Left lung (tissue), 10 donors: ENCODE data around the gene MICU1. TPM values are rescaled to one million over a fixed set of nuclear protein-coding genes. Genes with fewer than 3 reads are reported as not detected.
"Not testable (repeated sequence)": the region's sequence is repeated elsewhere in the genome, so short reads cannot be mapped to it uniquely, and the experiment has no call there.

Source experiments
- ATAC-seq: fragments of 200-7000 bp; cut with Tn5 transposase; one replicate; pipeline ENCODE4 v1.9.1; 2020; ENCODE audit warnings: moderate library complexity
- DNase-seq, 4 donors: peaks; one replicate each; pipeline ENCODE4 v3.0.0-alpha.2; 2013 to 2020
- H3K27ac ChIP-seq, 2 donors: fragments of 200-600 bp; sonication (generic) in 1 of 2; one replicate each; pipeline versions ENCODE4 v1.5.0 to v1.8.0; 2020 to 2021
- H3K27me3 ChIP-seq, 2 donors: fragments of 200-600 bp; sonication (generic) in 1 of 2; one replicate each; pipeline versions ENCODE4 v1.5.0 to v1.8.0; 2020 to 2021
- H3K36me3 ChIP-seq, 2 donors: fragments of 200-600 bp; sonication (generic) in 1 of 2; one replicate each; pipeline versions ENCODE4 v1.5.0 to v1.8.0; 2020 to 2021
- H3K4me1 ChIP-seq, 2 donors: fragments of 200-600 bp; one replicate each; pipeline ENCODE4 v1.8.0; 2021
- H3K4me3 ChIP-seq, 2 donors: fragments of 200-600 bp; sonication (generic) in 1 of 2; one replicate each; pipeline versions ENCODE4 v1.5.0 to v1.8.0; 2020 to 2021; ENCODE audit warnings: mild to moderate bottlenecking in 1 of 2
- H3K9me3 ChIP-seq, 2 donors: fragments of 200-600 bp; sonication (generic) in 1 of 2; one replicate each; pipeline versions ENCODE4 v1.5.0 to v1.8.0; 2020 to 2021
- CTCF ChIP-seq, 2 donors: fragments of 200-600 bp; sonication (generic) in 1 of 2; IDR thresholded peaks; one replicate each; pipeline versions ENCODE4 v1.5.0 to v1.8.0; 2021; ENCODE audit warnings: antibody characterized with exemption in 2 of 2
- intact Hi-C, 2 donors: fragments of 100-400 bp; cut with DNase I; formaldehyde crosslinking; loops; one replicate each; pipeline versions ENCODE4 v1.11.2 to v1.14.2; 2022
- polyA plus RNA-seq, 6 donors: library from polyadenylated mRNA; unstranded; fragments of 120-200 nt; gene quantifications; one replicate each; pipeline ENCODE4 v1.2.1, GENCODE V29; 2013; ENCODE audit not compliant: insufficient read length in 6 of 6
- total RNA-seq, 2 donors: library from RNA; stranded (reverse); fragmentation: NEBNext Ultra II Directional; extraction: Animal tissue kit (Norgen Biotek cat#: 25700); gene quantifications; one replicate each; pipeline ENCODE4 v1.2.1, GENCODE V29; 2021
- donor health status: DM: no; HTN: yes; CAD: no.
- donor health status: DM: no; HTN: no; CAD: no.

The MICU1 gene
- total and polyA plus RNA-seq, 8 donors: 49.8 to 67.4 (median 56.0) TPM

- Histone ChIP-seq H3K36me3 (peaks cover 0 to 32% of the 10 kb centered on the region in 2 donors), H3K4me3 (no peak overlapping the region), H3K4me1 (peaks cover 0 to 14% of the 10 kb centered on the region in 2 donors), H3K27me3 (no peaks in the 10 kb centered on the region), H3K9me3 (no peaks in the 10 kb centered on the region), H3K27ac (peak overlapping the region in 1 of 2 donors; percentile 70)
- TF ChIP-seq CTCF (IDR thresholded peaks at IDR 0.05): no peak
- intact Hi-C loops: no loop called here
- peak in 1 of 4 donors; percentile 28 for DNase-seq
- peak; percentile 82 for ATAC-seq
Measured at GRCh38 chr10:72552857-72553256, 73.0 kb downstream of the MICU1 start.

GRCh38 chr10:72550239-72550638, 75.6 kb downstream of the MICU1 start:
- ATAC-seq: no peak
- intact Hi-C loops: no loop called here

DNA sequence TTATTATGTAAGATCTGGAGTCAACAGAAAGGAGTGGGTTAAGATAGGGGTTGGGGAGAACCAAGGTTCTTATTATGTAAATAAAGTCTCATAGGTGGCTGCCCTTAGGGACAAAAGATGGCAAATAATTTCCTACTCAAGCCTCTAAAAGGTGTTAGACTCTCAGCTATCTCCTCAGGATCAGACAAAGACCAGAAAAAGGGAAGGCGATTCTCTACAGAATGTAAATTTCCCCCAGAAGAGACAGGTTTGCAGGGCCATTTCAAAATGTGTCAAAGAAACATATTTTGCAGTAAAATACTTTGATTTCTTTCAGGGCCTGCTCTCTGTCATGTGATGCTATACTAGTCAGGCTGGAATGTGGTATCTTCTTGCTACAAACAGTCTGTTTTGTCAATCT, 80.3 kb downstream of the MICU1 start:
- no peak for TF ChIP-seq CTCF (IDR thresholded peaks at IDR 0.05)

More at GRCh38 chr10:72550239-72550638, 75.6 kb downstream of the MICU1 start:
- TF ChIP-seq CTCF (IDR thresholded peaks at IDR 0.05): no peak
- Histone ChIP-seq H3K36me3 (peaks cover 0 to 35% of the 10 kb centered on the region in 2 donors), H3K9me3 (no peaks in the 10 kb centered on the region), H3K4me1 (peaks cover 0 to 14% of the 10 kb centered on the region in 2 donors), H3K27ac (no peak overlapping the region), H3K27me3 (no peaks in the 10 kb centered on the region), H3K4me3 (no peak overlapping the region)
- DNase-seq: no peak

DNA sequence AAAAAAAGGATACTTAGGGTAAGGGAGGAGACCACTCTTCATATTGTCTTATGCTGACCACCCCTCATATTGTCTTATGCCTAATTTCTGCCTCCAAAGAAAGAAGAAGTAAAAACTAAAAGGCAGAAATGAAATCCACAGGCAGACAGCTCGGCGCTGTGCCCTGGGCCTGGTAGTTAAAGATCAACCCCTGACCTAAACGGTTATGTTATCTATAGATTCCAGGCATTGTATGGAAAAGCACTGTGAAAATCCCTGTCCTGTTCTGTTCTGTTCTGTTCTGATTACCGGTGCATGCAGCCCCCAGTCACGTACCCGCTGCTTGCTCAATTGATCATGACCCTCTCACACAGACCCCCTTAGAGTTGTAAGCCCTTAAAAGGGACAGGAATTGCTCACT, 82.0 kb downstream of the MICU1 start:
- H3K4me3 ChIP-seq, H3K27me3 ChIP-seq, intact Hi-C loops, H3K27ac ChIP-seq, DNase-seq, ATAC-seq: not testable (repeated sequence)
- H3K36me3 ChIP-seq: peaks cover 0 to 45% of the 10 kb centered on the region in 2 donors
- peaks cover 0 to 19% of the 10 kb centered on the region in 2 donors for H3K9me3 ChIP-seq
- H3K4me1 ChIP-seq: peaks cover 0 to 13% of the 10 kb centered on the region in 2 donors

More for the DNA sequence above, 80.3 kb downstream of the MICU1 start:
- ATAC-seq: no peak
- peaks cover 0 to 62% of the 10 kb centered on the region in 2 donors for H3K36me3 ChIP-seq
- H3K4me3 ChIP-seq: no peak overlapping the region
- H3K27ac ChIP-seq: no peak overlapping the region
- peaks cover 0 to 19% of the 10 kb centered on the region in 2 donors for H3K9me3 ChIP-seq
- intact Hi-C loops: no loop called here
- H3K4me1 ChIP-seq: no peaks in the 10 kb centered on the region
- no peak for DNase-seq
- H3K27me3 ChIP-seq: no peaks in the 10 kb centered on the region

- ATAC-seq (no peak), DNase-seq (no peak)
- Histone ChIP-seq H3K4me3 (no peak overlapping the region), H3K36me3 (peaks cover 0 to 31% of the 10 kb centered on the region in 2 donors), H3K27ac (no peak overlapping the region), H3K4me1 (peaks cover 0 to 28% of the 10 kb centered on the region in 2 donors), H3K27me3 (no peaks in the 10 kb centered on the region), H3K9me3 (peaks cover 0 to 19% of the 10 kb centered on the region in 2 donors)
- TF ChIP-seq CTCF (IDR thresholded peaks at IDR 0.05): no peak
- intact Hi-C loops: no loop called here
Measured at GRCh38 chr10:72542396-72542815, 83.5 kb downstream of the MICU1 start.

- Histone ChIP-seq H3K4me3 (no peak overlapping the region), H3K4me1 (peaks cover 0 to 31% of the 10 kb centered on the region in 2 donors), H3K27me3 (no peaks in the 10 kb centered on the region), H3K27ac (no peak overlapping the region), H3K9me3 (peaks cover 0 to 19% of the 10 kb centered on the region in 2 donors), H3K36me3 (peaks cover 0 to 31% of the 10 kb centered on the region in 2 donors)
- DNase-seq: no peak
- no peak for TF ChIP-seq CTCF (IDR thresholded peaks at IDR 0.05)
- ATAC-seq: no peak
- intact Hi-C loops: no loop called here
Measured at GRCh38 chr10:72541337-72541736, 84.5 kb downstream of the MICU1 start.
